ENCODE measurements around the gene HMCN2. TPM values are rescaled to one million over a fixed set of nuclear protein-coding genes. Genes with fewer than 3 reads are reported as not detected.

Gene HMCN2
- total and polyA plus RNA-seq, 2 donors (not counting 1 experiment from before 2014, with no cell fraction given), result 0.01 TPM; not detected in 1

DNA sequence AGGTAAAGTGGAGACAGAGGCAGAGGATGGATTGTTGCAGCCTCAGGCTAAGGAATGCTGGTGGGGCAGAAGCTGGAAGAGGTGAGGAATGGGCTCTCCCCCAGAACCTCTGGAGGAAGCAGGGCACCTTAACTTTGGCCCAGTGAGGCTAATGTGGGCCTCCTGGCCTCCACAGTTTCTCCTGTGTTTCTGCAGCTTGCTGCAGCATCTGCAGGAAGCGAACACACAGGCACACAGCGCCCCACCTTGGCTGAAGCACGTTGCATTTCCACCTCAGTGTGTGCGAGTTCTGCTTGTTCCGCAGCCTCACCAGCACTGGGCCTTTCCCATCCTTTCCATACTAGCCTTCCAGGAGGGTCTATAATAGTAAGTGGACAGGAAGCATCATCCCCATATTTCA lies 152.0 kb downstream of the HMCN2 start:
- H3K27me3 ChIP-seq (replicated peaks in 1 of 4; ENCODE audit: control extremely low read depth in 1 of 4, control insufficient read depth in 3 of 4, insufficient read depth in 4 of 4, low read length in 3 of 4), result no peaks in the 10 kb centered on the region
- no peaks in the 10 kb centered on the region for H3K36me3 ChIP-seq (replicated peaks in 1 of 2; ENCODE audit: control extremely low read depth in 1 of 2, control insufficient read depth in 1 of 2, extremely low read depth in 1 of 2, insufficient read depth in 2 of 2, low read length in 1 of 2)
- H3K4me3 ChIP-seq (ENCODE audit: control extremely low read depth in 1 of 5, extremely low read depth in 1 of 5, insufficient read depth in 1 of 5, low read depth in 2 of 5, low read length in 4 of 5), result no peak overlapping the region
- no peaks in the 10 kb centered on the region for H4K20me1 ChIP-seq (ENCODE audit: control insufficient read depth, insufficient read depth, low read length, poor library complexity, severe bottlenecking)
- no peak for DNase-seq
- no peak overlapping the region for H3K4me2 ChIP-seq (replicated peaks; ENCODE audit: low read depth, low read length, poor library complexity, severe bottlenecking)
- ATAC-seq (ENCODE audit: low read depth), result no peak
- no peaks in the 10 kb centered on the region for H3K9me3 ChIP-seq (ENCODE audit: control extremely low read depth in 1 of 3, control insufficient read depth in 2 of 3, insufficient read depth in 1 of 3, low read length in 2 of 3)
- ChIA-PET POLR2A (no interaction called here), CTCF (no interaction called here)
- H3K27ac ChIP-seq (ENCODE audit: low read length in 2 of 2), result no peak overlapping the region
- H2AFZ ChIP-seq (ENCODE audit: insufficient read depth, low read depth, low read length, poor library complexity, severe bottlenecking), result no peak overlapping the region
- no peak for TF ChIP-seq CTCF (IDR thresholded peaks at IDR 0.05)
- TF ChIP-seq EZH2 (IDR thresholded peaks at IDR 0.05; ENCODE audit: borderline replicate concordance, insufficient read depth, low read depth, low read length, poor library complexity, severe bottlenecking), result no peak
- WGBS (ENCODE audit: insufficient coverage), result 78% methylated on average over 3 of the region's 5 CpGs
- H3K27ac Mint-ChIP-seq, result no peak overlapping the region
- H3K27me3 Mint-ChIP-seq, result peaks cover 10% of the 10 kb centered on the region
- H3K4me3 Mint-ChIP-seq, result no peak overlapping the region
- no peak overlapping the region for H3K9ac ChIP-seq (ENCODE audit: low read length)
- intact Hi-C loops (cut with micrococcal nuclease), result no loop called here
- no peaks in the 10 kb centered on the region for H3K4me1 Mint-ChIP-seq
- no peaks in the 10 kb centered on the region for H3K4me1 ChIP-seq (ENCODE audit: control insufficient read depth in 2 of 2, insufficient read depth in 2 of 2, low read length in 2 of 2)
- no peaks in the 10 kb centered on the region for H3K79me2 ChIP-seq (ENCODE audit: control insufficient read depth, insufficient read depth, low read length)
- peaks cover 3% of the 10 kb centered on the region for H3K9me3 Mint-ChIP-seq (ENCODE audit: insufficient read depth)

- peaks cover 3% of the 10 kb centered on the region for H3K9me3 Mint-ChIP-seq (ENCODE audit: insufficient read depth)
- no peaks in the 10 kb centered on the region for H3K79me2 ChIP-seq (ENCODE audit: control insufficient read depth, insufficient read depth, low read length)
- intact Hi-C loops (cut with micrococcal nuclease), result no loop called here
Observed at GRCh38 chr9:130418776-130419175, 153.2 kb downstream of the HMCN2 start.

More at GRCh38 chr9:130418776-130419175, 153.2 kb downstream of the HMCN2 start:
- Histone ChIP-seq H3K27ac (ENCODE audit: low read length in 2 of 2) (no peak overlapping the region), H3K4me2 (replicated peaks; ENCODE audit: low read depth, low read length, poor library complexity, severe bottlenecking) (no peak overlapping the region), H3K36me3 (replicated peaks in 1 of 2; ENCODE audit: control extremely low read depth in 1 of 2, control insufficient read depth in 1 of 2, extremely low read depth in 1 of 2, insufficient read depth in 2 of 2, low read length in 1 of 2) (no peaks in the 10 kb centered on the region), H4K20me1 (ENCODE audit: control insufficient read depth, insufficient read depth, low read length, poor library complexity, severe bottlenecking) (no peaks in the 10 kb centered on the region), H3K9me3 (ENCODE audit: control extremely low read depth in 1 of 3, control insufficient read depth in 2 of 3, insufficient read depth in 1 of 3, low read length in 2 of 3) (no peaks in the 10 kb centered on the region), H3K27me3 (replicated peaks in 1 of 4; ENCODE audit: control extremely low read depth in 1 of 4, control insufficient read depth in 3 of 4, insufficient read depth in 4 of 4, low read length in 3 of 4) (no peaks in the 10 kb centered on the region), H3K4me3 (ENCODE audit: control extremely low read depth in 1 of 5, extremely low read depth in 1 of 5, insufficient read depth in 1 of 5, low read depth in 2 of 5, low read length in 4 of 5) (no peak overlapping the region), H2AFZ (ENCODE audit: insufficient read depth, low read depth, low read length, poor library complexity, severe bottlenecking) (no peak overlapping the region), H3K9ac (ENCODE audit: low read length) (no peak overlapping the region), H3K4me1 (ENCODE audit: control insufficient read depth in 2 of 2, insufficient read depth in 2 of 2, low read length in 2 of 2) (no peaks in the 10 kb centered on the region)
- no peak for DNase-seq
- Mint-ChIP-seq H3K4me1 (no peaks in the 10 kb centered on the region), H3K27ac (no peak overlapping the region), H3K4me3 (no peak overlapping the region), H3K27me3 (peaks cover 10% of the 10 kb centered on the region)
- TF ChIP-seq CTCF (IDR thresholded peaks at IDR 0.05), result no peak
- no peak for TF ChIP-seq EZH2 (IDR thresholded peaks at IDR 0.05; ENCODE audit: borderline replicate concordance, insufficient read depth, low read depth, low read length, poor library complexity, severe bottlenecking)
- CTCF ChIA-PET, result no interaction called here
- ATAC-seq (ENCODE audit: low read depth), result no peak
- 94% methylated on average over 13 of the region's 18 CpGs for WGBS (ENCODE audit: insufficient coverage)
- POLR2A ChIA-PET, result no interaction called here
